Peyer's patch (tissue), 4 donors: ENCODE results near the gene DYRK1A. TPM values are rescaled to one million over a fixed set of nuclear protein-coding genes. Genes with fewer than 3 reads are reported as not detected.
"Not testable (repeated sequence)": the region's sequence is repeated elsewhere in the genome, so short reads cannot be mapped to it uniquely, and the experiment has no call there.

ENCODE experiments used
- DNase-seq, 3 donors: peaks; one replicate each; pipeline ENCODE4 v3.0.0-alpha.2; 2017 to 2019
- H3K27ac ChIP-seq, 4 donors: fragments of 200-600 bp; sonication (generic); one replicate each; pipeline ENCODE4 v1.5.1; 2016 to 2019
- H3K27me3 ChIP-seq, 2 donors: fragments of 200-600 bp; sonication (generic); one replicate each; pipeline ENCODE4 v1.5.1; 2019
- H3K36me3 ChIP-seq, 3 donors: fragments of 200-600 bp; sonication (generic); one replicate each; pipeline ENCODE4 v1.5.1; 2016 to 2019
- H3K4me1 ChIP-seq, 4 donors: fragments of 200-600 bp; sonication (generic); one replicate each; pipeline ENCODE4 v1.5.1; 2016 to 2019
- H3K4me3 ChIP-seq, 4 donors: fragments of 200-600 bp; sonication (generic); 1 replicate in 3 of 4; 2 replicates in 1 of 4; pipeline ENCODE4 v1.5.1; 2016 to 2019; ENCODE audit warnings: mild to moderate bottlenecking in 1 of 4
- H3K9me3 ChIP-seq, 4 donors: fragments of 200-600 bp; sonication (generic); one replicate each; pipeline ENCODE4 v1.5.1; 2016 to 2019; ENCODE audit warnings: mild to moderate bottlenecking in 1 of 4
- POLR2A ChIP-seq, 2 donors: fragments of 450-650 bp; IDR thresholded peaks; one replicate each; pipeline ENCODE4 v1.5.1; 2017; ENCODE audit warnings: antibody characterized with exemption in 2 of 2, mild to moderate bottlenecking in 2 of 2, moderate library complexity in 2 of 2
- total RNA-seq, 4 donors: library from RNA; depleted of rRNA; stranded (reverse); fragments of >200 nt; gene quantifications; one replicate each; pipeline ENCODE4 v1.1.0, GENCODE V29; 2016
- TF ChIP-seq, protein P1 (sequence below), 6 experiments: fragments of 450-650 bp in 4 of 6; fragments of 200-600 bp in 2 of 6; sonication (generic) in 1 of 6; IDR thresholded peaks; one replicate each; pipeline ENCODE4 v1.5.1; 2017 to 2019; ENCODE audit warnings: antibody characterized with exemption in 6 of 6, mild to moderate bottlenecking in 3 of 6, moderate library complexity in 1 of 6

DYRK1A gene
- total RNA-seq, 4 donors from 2014 or later: 68.8 to 133 (median 81.3) TPM

DNA sequence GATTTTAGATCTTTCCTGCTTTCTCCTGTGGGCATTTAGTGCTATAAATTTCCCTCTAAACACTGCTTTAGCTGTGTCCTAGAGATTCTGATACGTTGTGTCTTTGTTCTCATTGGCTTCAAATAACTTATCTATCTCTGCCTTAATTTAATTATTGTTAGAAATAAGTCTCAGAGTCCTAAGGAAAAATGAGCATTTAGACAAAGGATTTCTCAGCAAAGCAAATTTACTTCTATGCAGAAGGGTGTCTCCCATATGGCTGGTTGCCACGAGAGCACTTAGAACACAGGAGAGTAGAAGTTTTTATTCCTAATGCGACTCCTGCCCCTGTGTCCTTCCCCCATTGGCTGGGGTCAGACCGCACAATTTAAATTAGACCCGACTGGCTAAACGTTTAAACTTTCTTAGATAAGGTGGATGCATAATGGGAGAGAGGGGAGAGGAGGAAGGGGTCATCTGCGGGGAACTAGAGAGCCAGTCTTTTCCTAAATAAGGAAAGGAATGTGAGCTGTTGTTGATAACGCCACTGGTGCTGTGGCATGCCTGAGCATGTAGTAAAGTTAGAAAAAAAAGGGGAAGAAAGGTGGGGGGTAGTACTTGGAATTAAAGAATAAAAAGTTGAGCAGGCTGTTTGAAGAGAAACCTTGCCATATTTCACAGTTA, 170.2 kb downstream of the DYRK1A start:
- TF ChIP-seq, protein P1, sequence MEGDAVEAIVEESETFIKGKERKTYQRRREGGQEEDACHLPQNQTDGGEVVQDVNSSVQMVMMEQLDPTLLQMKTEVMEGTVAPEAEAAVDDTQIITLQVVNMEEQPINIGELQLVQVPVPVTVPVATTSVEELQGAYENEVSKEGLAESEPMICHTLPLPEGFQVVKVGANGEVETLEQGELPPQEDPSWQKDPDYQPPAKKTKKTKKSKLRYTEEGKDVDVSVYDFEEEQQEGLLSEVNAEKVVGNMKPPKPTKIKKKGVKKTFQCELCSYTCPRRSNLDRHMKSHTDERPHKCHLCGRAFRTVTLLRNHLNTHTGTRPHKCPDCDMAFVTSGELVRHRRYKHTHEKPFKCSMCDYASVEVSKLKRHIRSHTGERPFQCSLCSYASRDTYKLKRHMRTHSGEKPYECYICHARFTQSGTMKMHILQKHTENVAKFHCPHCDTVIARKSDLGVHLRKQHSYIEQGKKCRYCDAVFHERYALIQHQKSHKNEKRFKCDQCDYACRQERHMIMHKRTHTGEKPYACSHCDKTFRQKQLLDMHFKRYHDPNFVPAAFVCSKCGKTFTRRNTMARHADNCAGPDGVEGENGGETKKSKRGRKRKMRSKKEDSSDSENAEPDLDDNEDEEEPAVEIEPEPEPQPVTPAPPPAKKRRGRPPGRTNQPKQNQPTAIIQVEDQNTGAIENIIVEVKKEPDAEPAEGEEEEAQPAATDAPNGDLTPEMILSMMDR (IDR thresholded peaks at IDR 0.05): no peak
- no peak for TF ChIP-seq POLR2A (IDR thresholded peaks at IDR 0.05)
- Histone ChIP-seq H3K9me3 (no peaks in the 10 kb centered on the region), H3K36me3 (no peaks in the 10 kb centered on the region), H3K27ac (no peak overlapping the region), H3K4me1 (no peaks in the 10 kb centered on the region), H3K4me3 (no peak overlapping the region), H3K27me3 (no peaks in the 10 kb centered on the region)
- DNase-seq: no peak

DNA sequence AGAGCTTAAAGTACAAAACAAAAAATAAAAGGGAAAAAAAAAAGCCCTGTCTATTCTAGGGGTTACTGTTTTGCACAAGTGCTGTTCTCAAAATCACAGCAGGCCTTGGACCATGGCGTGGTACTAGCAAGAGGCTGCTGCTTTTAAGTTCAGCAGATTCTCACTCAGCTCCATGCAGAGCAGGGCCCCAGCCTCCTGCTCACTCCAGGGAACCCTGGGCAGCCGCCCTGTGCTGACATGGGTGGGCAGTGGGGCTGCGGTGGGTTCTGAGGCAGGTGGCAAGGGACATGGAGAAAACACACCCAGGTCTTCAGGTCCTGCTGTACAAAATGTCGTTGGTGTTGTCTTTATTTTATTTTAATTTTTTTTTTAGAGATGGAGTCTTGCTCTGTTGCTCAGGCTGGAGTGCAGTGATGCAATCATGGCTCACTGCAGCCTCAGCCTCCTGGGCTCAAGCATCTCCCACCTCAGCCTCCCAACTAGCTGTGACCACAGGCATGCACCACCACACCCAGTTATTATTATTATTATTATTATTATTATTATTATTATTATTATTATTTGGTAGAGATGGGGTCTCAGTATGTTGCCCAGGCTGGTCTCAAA, 170.9 kb downstream of the DYRK1A start:
- Histone ChIP-seq H3K27me3 (no peaks in the 10 kb centered on the region), H3K36me3 (no peaks in the 10 kb centered on the region), H3K9me3 (no peaks in the 10 kb centered on the region), H3K27ac (no peak overlapping the region), H3K4me1 (no peaks in the 10 kb centered on the region), H3K4me3 (no peak overlapping the region)
- DNase-seq: no peak
- TF ChIP-seq POLR2A (IDR thresholded peaks at IDR 0.05): no peak
- TF ChIP-seq, protein P1 (IDR thresholded peaks at IDR 0.05): no peak

DNA sequence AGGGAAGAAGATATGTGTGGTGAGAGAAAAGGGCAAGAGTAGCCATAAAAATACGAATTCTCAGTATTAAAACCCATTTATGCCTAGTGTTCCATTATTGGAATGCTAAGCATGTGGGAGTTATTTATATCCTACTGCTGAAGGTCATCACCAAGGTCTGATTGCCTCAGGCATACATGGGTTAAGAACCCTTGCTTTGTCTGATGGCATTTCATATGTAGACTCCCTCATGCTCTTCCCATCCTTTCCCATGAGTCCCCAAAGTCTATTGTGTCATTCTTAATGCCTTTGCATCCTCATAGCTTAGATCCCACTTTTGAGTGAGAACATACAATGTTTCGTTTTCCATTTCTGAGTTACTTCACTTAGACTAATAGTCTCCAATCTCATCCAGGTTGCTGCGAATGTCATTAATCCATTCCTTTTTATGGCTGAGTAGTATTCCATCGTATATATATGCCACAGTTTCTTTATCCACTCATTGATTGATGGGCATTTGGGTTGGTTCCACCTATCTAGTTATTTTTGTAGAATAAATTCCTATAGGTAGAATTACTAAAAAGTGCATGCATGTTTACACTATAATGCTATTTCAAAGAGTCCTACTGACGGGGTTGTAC, 172.5 kb downstream of the DYRK1A start:
- H3K4me1 ChIP-seq: no peaks in the 10 kb centered on the region
- H3K27ac ChIP-seq: no peak overlapping the region
- TF ChIP-seq, protein P1 (IDR thresholded peaks at IDR 0.05): no peak
- no peak for TF ChIP-seq POLR2A (IDR thresholded peaks at IDR 0.05)
- DNase-seq: no peak
- no peaks in the 10 kb centered on the region for H3K36me3 ChIP-seq
- no peaks in the 10 kb centered on the region for H3K27me3 ChIP-seq
- no peaks in the 10 kb centered on the region for H3K9me3 ChIP-seq
- no peak overlapping the region for H3K4me3 ChIP-seq

DNA sequence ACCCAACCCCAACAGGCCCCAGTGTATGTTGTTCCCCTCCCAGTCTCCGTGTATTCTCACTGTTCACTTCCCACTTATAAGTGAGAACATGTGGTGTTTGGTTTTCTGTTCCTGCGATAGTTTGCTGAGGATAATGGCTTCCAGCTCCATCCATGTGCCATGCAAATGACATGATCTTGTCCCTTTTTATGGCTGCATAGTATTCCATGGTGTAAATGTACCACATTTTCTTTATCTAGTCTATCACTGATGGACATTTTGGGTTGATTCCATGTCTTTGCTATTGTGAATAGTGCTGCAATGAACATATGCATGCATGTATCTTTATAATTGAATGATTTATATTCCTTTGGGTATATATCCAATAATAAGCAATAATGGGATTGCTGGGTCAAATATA, 174.6 kb downstream of the DYRK1A start:
- not testable (repeated sequence) for DNase-seq, H3K27ac ChIP-seq, H3K4me3 ChIP-seq, H3K9me3 ChIP-seq, H3K4me1 ChIP-seq, H3K36me3 ChIP-seq, H3K27me3 ChIP-seq

DNA sequence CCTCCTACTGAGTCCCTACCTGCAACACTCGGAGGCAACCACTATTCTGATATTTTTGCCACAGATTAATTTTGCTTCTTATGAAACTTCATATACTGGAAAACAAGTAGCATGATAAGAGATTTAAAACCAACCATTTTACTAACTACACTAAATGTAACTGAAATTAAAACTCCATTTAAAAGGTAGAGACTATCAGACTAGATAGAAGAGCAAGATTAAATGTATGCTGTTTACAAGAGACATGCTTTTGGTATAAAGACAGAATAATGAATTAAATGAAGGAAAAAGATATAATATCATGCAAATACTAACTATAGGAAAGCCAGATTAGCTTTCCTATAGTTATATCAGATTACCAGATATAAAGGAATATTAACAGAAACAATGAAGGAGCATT, 175.9 kb downstream of the DYRK1A start:
- no peak for DNase-seq
- TF ChIP-seq, protein P1 (IDR thresholded peaks at IDR 0.05): no peak
- TF ChIP-seq POLR2A (IDR thresholded peaks at IDR 0.05): no peak

DNA sequence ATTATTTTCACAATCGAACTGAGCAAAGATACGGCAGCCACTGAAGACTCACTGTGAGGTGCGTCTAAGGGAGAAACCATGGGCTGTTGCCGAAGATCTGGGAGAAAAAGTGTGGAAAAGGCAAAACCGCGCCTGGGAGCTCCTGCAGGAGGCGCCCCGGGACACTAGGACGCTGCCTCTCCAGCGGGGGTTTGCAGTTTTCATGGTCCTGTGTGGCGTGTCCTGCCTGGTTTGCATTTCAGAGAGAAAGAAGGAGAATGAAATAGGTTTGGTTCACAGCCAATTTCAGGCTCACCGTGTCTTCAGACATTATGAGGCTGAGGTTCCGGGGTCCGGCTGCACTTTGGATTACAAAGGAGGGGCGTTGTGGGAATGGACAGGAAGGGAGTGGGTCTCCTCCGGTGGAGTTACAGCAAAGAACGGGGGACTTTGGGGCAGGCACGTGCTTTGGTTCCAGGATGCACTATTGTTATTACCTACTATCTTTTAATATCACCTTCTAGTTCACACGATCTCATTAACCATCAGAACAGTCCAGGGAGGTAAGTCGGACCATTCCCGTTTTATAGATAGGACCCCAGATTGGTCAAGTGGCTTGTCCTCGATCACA, 179.8 kb downstream of the DYRK1A start:
- no peak overlapping the region for H3K27ac ChIP-seq
- no peaks in the 10 kb centered on the region for H3K9me3 ChIP-seq
- H3K27me3 ChIP-seq: no peaks in the 10 kb centered on the region
- DNase-seq: no peak
- H3K4me3 ChIP-seq: no peak overlapping the region
- peaks cover 0 to 19% (median 0%) of the 10 kb centered on the region in 4 donors for H3K4me1 ChIP-seq
- TF ChIP-seq POLR2A (IDR thresholded peaks at IDR 0.05): no peak
- TF ChIP-seq, protein P1 (IDR thresholded peaks at IDR 0.05): no peak
- no peaks in the 10 kb centered on the region for H3K36me3 ChIP-seq

More for the DNA sequence above, 175.9 kb downstream of the DYRK1A start:
- no peaks in the 10 kb centered on the region for H3K36me3 ChIP-seq
- peaks cover 0 to 9% (median 0%) of the 10 kb centered on the region in 4 donors for H3K4me1 ChIP-seq
- no peaks in the 10 kb centered on the region for H3K9me3 ChIP-seq
- H3K4me3 ChIP-seq: no peak overlapping the region
- H3K27me3 ChIP-seq: no peaks in the 10 kb centered on the region
- H3K27ac ChIP-seq: no peak overlapping the region
